GM19452 (cell line): ENCODE data around the gene KAT7.
"Not testable (repeated sequence)": the region's sequence is repeated elsewhere in the genome, so short reads cannot be mapped to it uniquely, and the experiment has no call there.

Experiments
- ATAC-seq: cut with Tn5 transposase; IDR thresholded peaks from one replicate; pipeline ENCODE4 v1.9.1; 2021; ENCODE audit not compliant: unreplicated experiment

KAT7 gene

GRCh38 chr17:49798182-49798581 is 9.7 kb downstream of the KAT7 start:
- ATAC-seq, result no peak

- ATAC-seq, result no peak
Observed at GRCh38 chr17:49798738-49799137, 10.3 kb downstream of the KAT7 start.

GRCh38 chr17:49809056-49809455 is 20.6 kb downstream of the KAT7 start:
- no peak for ATAC-seq

GRCh38 chr17:49814781-49815529 is 26.5 kb downstream of the KAT7 start:
- no peak for ATAC-seq

- ATAC-seq, result no peak
Observed at GRCh38 chr17:49815761-49816281, 27.3 kb downstream of the KAT7 start.

GRCh38 chr17:49817993-49818392 is 29.5 kb downstream of the KAT7 start:
- ATAC-seq, result no peak

GRCh38 chr17:49819138-49819537 is 30.7 kb downstream of the KAT7 start:
- no peak for ATAC-seq

- ATAC-seq, result no peak
Observed at GRCh38 chr17:49819651-49820050, 31.2 kb downstream of the KAT7 start.

- no peak for ATAC-seq
Observed at GRCh38 chr17:49820773-49821172, 32.3 kb downstream of the KAT7 start.

GRCh38 chr17:49821466-49821865 is 33.0 kb downstream of the KAT7 start:
- ATAC-seq, result no peak

GRCh38 chr17:49821916-49822315 is 33.4 kb downstream of the KAT7 start:
- ATAC-seq, result no peak

- no peak for ATAC-seq
Observed at GRCh38 chr17:49822829-49823228, 34.3 kb downstream of the KAT7 start.

GRCh38 chr17:49823614-49824013 is 35.1 kb downstream of the KAT7 start:
- no peak for ATAC-seq

- ATAC-seq, result no peak
Observed at GRCh38 chr17:49825645-49826044, 37.2 kb downstream of the KAT7 start.

GRCh38 chr17:49828325-49828724 is 39.8 kb downstream of the KAT7 start:
- ATAC-seq, result not testable (repeated sequence)

- no peak for ATAC-seq
Observed at GRCh38 chr17:49829026-49829425, 40.5 kb downstream of the KAT7 start.

- ATAC-seq, result no peak
Observed at GRCh38 chr17:49830605-49831004, 42.1 kb downstream of the KAT7 start.

GRCh38 chr17:49832840-49833599 is 44.5 kb downstream of the KAT7 start:
- ATAC-seq, result no peak

- ATAC-seq, result no peak
Observed at GRCh38 chr17:49834118-49834743, 45.8 kb downstream of the KAT7 start.

- no peak for ATAC-seq
Observed at GRCh38 chr17:49835472-49835871, 47.0 kb downstream of the KAT7 start.

GRCh38 chr17:49836111-49837030 is 47.9 kb downstream of the KAT7 start:
- ATAC-seq, result no peak
